GM19372 (cell line): ENCODE data around the gene TUBA8.
"Not testable (repeated sequence)": the region's sequence is repeated elsewhere in the genome, so short reads cannot be mapped to it uniquely, and the experiment has no call there.

Experiments
- ATAC-seq: cut with Tn5 transposase; IDR thresholded peaks from one replicate; pipeline ENCODE4 v1.9.1; 2021; ENCODE audit warnings: mild to moderate bottlenecking, low read depth, moderate library complexity; ENCODE audit not compliant: unreplicated experiment

The TUBA8 gene

GRCh38 chr22:18164584-18164983 lies 54.0 kb downstream of the TUBA8 start:
- ATAC-seq, result not testable (repeated sequence)

DNA sequence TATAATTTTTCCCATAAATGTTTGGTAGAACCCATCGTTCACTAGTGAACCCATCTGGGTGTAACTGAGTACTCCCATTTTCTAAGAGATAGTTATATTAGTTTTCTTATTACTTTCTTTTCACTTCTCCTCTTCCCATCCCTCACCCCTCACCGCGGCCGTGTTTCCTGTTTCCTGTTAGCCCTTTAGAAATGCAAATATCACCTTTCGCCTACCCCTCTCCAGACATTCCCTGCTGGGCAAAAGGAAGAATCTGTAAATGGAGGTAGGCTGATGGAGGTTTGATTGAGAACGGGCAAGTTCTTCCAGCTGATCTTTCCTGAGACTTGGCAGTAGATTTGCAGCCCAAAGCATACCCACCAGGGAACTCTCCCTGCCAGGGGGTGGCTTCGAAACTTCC lies 54.7 kb downstream of the TUBA8 start:
- ATAC-seq, result not testable (repeated sequence)

GRCh38 chr22:18170284-18170683 lies 59.7 kb downstream of the TUBA8 start:
- not testable (repeated sequence) for ATAC-seq

- not testable (repeated sequence) for ATAC-seq
Observed at GRCh38 chr22:18172203-18172602, 61.6 kb downstream of the TUBA8 start.

- not testable (repeated sequence) for ATAC-seq
Observed at GRCh38 chr22:18172776-18173175, 62.2 kb downstream of the TUBA8 start.

DNA sequence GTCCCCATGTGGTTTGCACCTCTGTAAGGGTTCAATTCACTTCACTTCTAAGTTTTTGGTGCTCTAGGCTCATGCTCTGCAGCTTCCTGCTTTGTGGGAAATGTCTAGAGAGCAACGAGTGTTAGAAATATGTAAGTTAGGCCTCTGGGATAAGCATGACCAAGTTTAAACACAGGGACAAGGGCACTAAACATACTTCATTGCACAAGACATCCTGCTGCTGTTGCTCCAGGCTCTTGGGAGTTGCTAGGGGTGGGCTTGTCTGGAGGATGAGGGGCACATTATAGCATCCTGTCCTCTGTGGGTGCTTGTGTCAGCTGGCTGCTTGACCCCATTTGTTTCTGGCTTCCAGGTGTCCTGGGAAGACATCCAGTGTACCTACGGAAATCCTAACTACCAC lies 62.8 kb downstream of the TUBA8 start:
- not testable (repeated sequence) for ATAC-seq
